Measurements from ENCODE around the gene CEBPA.

CEBPA gene

DNA sequence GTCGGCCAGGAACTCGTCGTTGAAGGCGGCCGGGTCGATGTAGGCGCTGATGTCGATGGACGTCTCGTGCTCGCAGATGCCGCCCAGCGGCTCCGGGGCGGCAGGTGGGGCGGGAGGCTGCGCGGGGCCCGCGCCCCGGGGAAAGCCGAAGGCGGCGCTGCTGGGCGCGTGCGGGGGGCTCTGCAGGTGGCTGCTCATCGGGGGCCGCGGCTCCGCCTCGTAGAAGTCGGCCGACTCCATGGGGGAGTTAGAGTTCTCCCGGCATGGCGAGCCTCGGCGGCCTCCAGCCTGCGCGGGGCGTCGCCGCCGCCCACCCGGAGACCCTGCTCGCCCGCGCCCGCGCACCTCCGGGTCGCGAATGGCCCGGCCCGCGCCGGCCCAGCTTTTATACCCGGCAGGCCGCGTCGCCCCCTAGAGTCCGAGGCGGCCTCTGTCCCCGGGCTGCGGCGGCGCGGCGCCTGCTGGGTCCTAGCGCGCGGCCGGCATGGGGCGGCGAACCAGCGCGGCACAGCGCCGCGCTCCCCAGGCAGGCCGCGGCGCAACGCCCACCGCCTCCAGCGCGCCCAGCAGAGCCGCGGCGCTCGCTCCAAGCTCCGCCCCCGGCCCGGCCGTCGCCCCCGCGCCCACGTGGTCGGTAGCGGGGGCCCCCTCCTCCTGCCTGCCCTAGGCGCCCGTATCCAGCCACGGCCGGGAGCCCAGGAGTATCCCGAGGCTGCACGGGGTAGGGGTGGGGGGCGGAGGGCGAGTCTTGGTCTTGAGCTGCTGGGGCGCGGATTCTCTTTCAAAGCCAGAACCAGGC lies at the start of gene CEBPA:
TSS of gene CEBPA (minus strand) at position 360 of the 799 bp plus-strand sequence. CDS start at position 240, 120 bp downstream.
- DNase-seq (ENCODE audit: low read depth, low spot score), result peak; percentile 70
- TF ChIP-seq YY1 (IDR thresholded peaks at IDR 0.05; ENCODE audit: insufficient read depth, insufficient read length) (no peak), ZNF274 (IDR thresholded peaks at IDR 0.05; ENCODE audit: low read depth, low read length) (no peak), SUZ12 (IDR thresholded peaks at IDR 0.05; ENCODE audit: extremely low read depth, insufficient read depth, insufficient read length) (no peak)
- Histone ChIP-seq H3K9ac (ENCODE audit: insufficient read length, low read depth) (peak within 1 kb of the TSS; percentile 87), H3K36me3 (ENCODE audit: insufficient read depth, insufficient read length, low read length) (no peaks in the 10 kb centered on the region), H3K4me1 (ENCODE audit: insufficient read depth, insufficient read length) (peaks cover 12% of the 10 kb centered on the region), H3K27me3 (ENCODE audit: insufficient read depth, insufficient read length) (peaks cover 13% of the 10 kb centered on the region), H3K4me3 (ENCODE audit: insufficient read length, low read depth) (peak within 1 kb of the TSS; percentile 62), H3K9me3 (ENCODE audit: insufficient read depth, low read length) (no peaks in the 10 kb centered on the region)

- no peak for TF ChIP-seq SUZ12 (IDR thresholded peaks at IDR 0.05; ENCODE audit: extremely low read depth, insufficient read depth, insufficient read length)
- TF ChIP-seq YY1 (IDR thresholded peaks at IDR 0.05; ENCODE audit: insufficient read depth, insufficient read length), result no peak
- TF ChIP-seq ZNF274 (IDR thresholded peaks at IDR 0.05; ENCODE audit: low read depth, low read length), result no peak
- H3K9ac ChIP-seq (ENCODE audit: insufficient read length, low read depth), result no peak overlapping the region
- H3K4me3 ChIP-seq (ENCODE audit: insufficient read length, low read depth), result no peak overlapping the region
- no peaks in the 10 kb centered on the region for H3K27me3 ChIP-seq (ENCODE audit: insufficient read depth, insufficient read length)
- no peaks in the 10 kb centered on the region for H3K36me3 ChIP-seq (ENCODE audit: insufficient read depth, insufficient read length, low read length)
- no peaks in the 10 kb centered on the region for H3K4me1 ChIP-seq (ENCODE audit: insufficient read depth, insufficient read length)
- peaks cover 6% of the 10 kb centered on the region; the same call in 1 of the 2 replicates for H3K9me3 ChIP-seq (ENCODE audit: insufficient read depth, low read length)
- DNase-seq (ENCODE audit: low read depth, low spot score), result no peak
These were observed 48.4 kb upstream of the CEBPA start for GRCh38 chr19:33350538-33351309.

GRCh38 chr19:33349319-33350289 lies 47.3 kb upstream of the CEBPA start:
- Histone ChIP-seq H3K27me3 (ENCODE audit: insufficient read depth, insufficient read length) (no peaks in the 10 kb centered on the region), H3K36me3 (ENCODE audit: insufficient read depth, insufficient read length, low read length) (no peaks in the 10 kb centered on the region), H3K9me3 (ENCODE audit: insufficient read depth, low read length) (no peaks in the 10 kb centered on the region), H3K4me1 (ENCODE audit: insufficient read depth, insufficient read length) (no peaks in the 10 kb centered on the region), H3K9ac (ENCODE audit: insufficient read length, low read depth) (no peak overlapping the region), H3K4me3 (ENCODE audit: insufficient read length, low read depth) (no peak overlapping the region)
- no peak for DNase-seq (ENCODE audit: low read depth, low spot score)
- TF ChIP-seq SUZ12 (IDR thresholded peaks at IDR 0.05; ENCODE audit: extremely low read depth, insufficient read depth, insufficient read length) (no peak), ZNF274 (IDR thresholded peaks at IDR 0.05; ENCODE audit: low read depth, low read length) (no peak), YY1 (IDR thresholded peaks at IDR 0.05; ENCODE audit: insufficient read depth, insufficient read length) (no peak)

DNA sequence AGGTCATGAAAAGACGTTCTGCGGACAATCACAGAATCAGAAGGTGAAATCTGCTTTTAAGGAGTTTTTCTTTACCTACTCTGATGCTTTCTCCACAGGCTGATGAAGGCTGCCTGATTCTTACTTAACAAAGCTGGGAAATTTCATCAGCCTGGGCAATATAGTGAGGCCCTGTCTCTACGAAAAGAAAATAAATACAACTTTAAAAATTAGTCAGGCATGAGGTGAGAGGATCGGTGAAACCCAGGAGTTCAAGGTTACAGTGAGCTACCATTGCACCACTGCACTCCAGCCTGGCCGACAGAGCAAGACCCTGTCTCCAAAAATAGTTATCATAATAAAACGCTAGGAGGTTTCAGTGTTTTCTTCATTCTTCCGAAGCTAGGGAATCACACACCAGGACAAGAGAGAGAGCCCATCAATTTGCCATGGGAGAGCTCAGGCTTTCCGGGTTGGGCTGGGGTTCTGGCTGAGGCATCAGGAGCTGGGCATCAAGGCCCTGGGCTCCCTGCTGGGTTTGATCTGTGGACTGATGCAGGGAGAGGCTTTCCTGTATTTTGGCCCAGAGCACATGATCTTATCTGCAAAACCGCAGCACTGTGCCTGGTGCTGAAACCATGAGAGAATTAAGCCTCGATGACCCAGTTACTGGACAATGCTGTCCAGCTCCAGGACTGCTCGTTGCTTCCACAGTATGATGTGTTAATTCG lies 46.1 kb upstream of the CEBPA start:
- TF ChIP-seq YY1 (IDR thresholded peaks at IDR 0.05; ENCODE audit: insufficient read depth, insufficient read length), result no peak
- no peak for TF ChIP-seq ZNF274 (IDR thresholded peaks at IDR 0.05; ENCODE audit: low read depth, low read length)
- TF ChIP-seq SUZ12 (IDR thresholded peaks at IDR 0.05; ENCODE audit: extremely low read depth, insufficient read depth, insufficient read length), result no peak
- no peaks in the 10 kb centered on the region for H3K27me3 ChIP-seq (ENCODE audit: insufficient read depth, insufficient read length)
- H3K9ac ChIP-seq (ENCODE audit: insufficient read length, low read depth), result no peak overlapping the region
- H3K4me3 ChIP-seq (ENCODE audit: insufficient read length, low read depth), result no peak overlapping the region
- no peak for DNase-seq (ENCODE audit: low read depth, low spot score)
- no peaks in the 10 kb centered on the region for H3K4me1 ChIP-seq (ENCODE audit: insufficient read depth, insufficient read length)
- H3K36me3 ChIP-seq (ENCODE audit: insufficient read depth, insufficient read length, low read length), result no peaks in the 10 kb centered on the region
- no peaks in the 10 kb centered on the region for H3K9me3 ChIP-seq (ENCODE audit: insufficient read depth, low read length)

DNA sequence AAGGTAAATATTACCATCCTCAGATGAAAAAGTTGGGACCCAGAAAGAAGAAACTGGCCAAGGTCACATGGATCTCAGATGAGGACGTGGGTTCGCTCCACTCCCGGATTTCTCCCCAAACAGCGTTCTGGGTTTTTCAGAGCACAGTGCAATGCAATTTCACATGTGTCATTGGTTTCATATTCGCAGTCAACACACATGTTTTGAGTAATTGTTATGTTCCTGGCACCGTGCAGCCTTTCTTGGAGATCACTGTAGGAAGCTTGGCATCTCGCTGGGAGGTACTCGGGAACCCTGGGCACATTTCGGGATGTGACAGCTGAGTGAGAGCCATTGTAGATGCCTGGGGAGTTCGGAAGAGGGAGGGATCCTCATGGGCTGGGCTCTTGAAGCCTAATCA lies 45.0 kb upstream of the CEBPA start:
- Histone ChIP-seq H3K9ac (ENCODE audit: insufficient read length, low read depth) (no peak overlapping the region), H3K4me1 (ENCODE audit: insufficient read depth, insufficient read length) (no peaks in the 10 kb centered on the region), H3K9me3 (ENCODE audit: insufficient read depth, low read length) (no peaks in the 10 kb centered on the region), H3K27me3 (ENCODE audit: insufficient read depth, insufficient read length) (no peaks in the 10 kb centered on the region), H3K4me3 (ENCODE audit: insufficient read length, low read depth) (no peak overlapping the region), H3K36me3 (ENCODE audit: insufficient read depth, insufficient read length, low read length) (no peaks in the 10 kb centered on the region)
- no peak for DNase-seq (ENCODE audit: low read depth, low spot score)
- TF ChIP-seq SUZ12 (IDR thresholded peaks at IDR 0.05; ENCODE audit: extremely low read depth, insufficient read depth, insufficient read length), result no peak
- no peak for TF ChIP-seq ZNF274 (IDR thresholded peaks at IDR 0.05; ENCODE audit: low read depth, low read length)
- no peak for TF ChIP-seq YY1 (IDR thresholded peaks at IDR 0.05; ENCODE audit: insufficient read depth, insufficient read length)

DNA sequence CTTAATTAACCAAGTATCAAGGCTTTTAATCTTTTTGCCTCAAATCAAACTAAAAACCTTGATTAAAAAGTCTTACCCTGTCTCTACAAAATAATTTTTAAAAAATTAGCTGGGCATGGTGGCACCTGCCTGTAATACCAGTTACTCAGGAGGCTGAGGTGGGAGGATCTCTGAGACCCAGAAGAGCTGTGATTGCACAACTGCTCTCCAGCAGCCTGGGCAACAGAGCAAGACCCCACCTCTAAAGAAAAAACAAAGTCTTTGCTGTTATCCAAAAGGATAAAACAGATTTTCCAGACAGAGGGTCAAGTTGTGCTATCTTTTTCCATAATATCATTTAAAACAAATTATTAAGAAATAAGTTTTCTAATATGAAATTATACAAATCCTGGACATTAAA lies 44.3 kb upstream of the CEBPA start:
- Histone ChIP-seq H3K4me1 (ENCODE audit: insufficient read depth, insufficient read length) (no peaks in the 10 kb centered on the region), H3K9me3 (ENCODE audit: insufficient read depth, low read length) (no peaks in the 10 kb centered on the region), H3K4me3 (ENCODE audit: insufficient read length, low read depth) (no peak overlapping the region), H3K9ac (ENCODE audit: insufficient read length, low read depth) (no peak overlapping the region), H3K36me3 (ENCODE audit: insufficient read depth, insufficient read length, low read length) (no peaks in the 10 kb centered on the region), H3K27me3 (ENCODE audit: insufficient read depth, insufficient read length) (no peaks in the 10 kb centered on the region)
- DNase-seq (ENCODE audit: low read depth, low spot score), result no peak
- TF ChIP-seq SUZ12 (IDR thresholded peaks at IDR 0.05; ENCODE audit: extremely low read depth, insufficient read depth, insufficient read length) (no peak), YY1 (IDR thresholded peaks at IDR 0.05; ENCODE audit: insufficient read depth, insufficient read length) (no peak), ZNF274 (IDR thresholded peaks at IDR 0.05; ENCODE audit: low read depth, low read length) (no peak)

All from NT2/D1 (cell line).